ENCODE data around the gene FLNC.

The FLNC gene

GRCh38 chr7:128804484-128804883 is 25.7 kb upstream of the FLNC start:
- no peak for DNase-seq (ENCODE audit: low read depth in 2 of 2)

DNA sequence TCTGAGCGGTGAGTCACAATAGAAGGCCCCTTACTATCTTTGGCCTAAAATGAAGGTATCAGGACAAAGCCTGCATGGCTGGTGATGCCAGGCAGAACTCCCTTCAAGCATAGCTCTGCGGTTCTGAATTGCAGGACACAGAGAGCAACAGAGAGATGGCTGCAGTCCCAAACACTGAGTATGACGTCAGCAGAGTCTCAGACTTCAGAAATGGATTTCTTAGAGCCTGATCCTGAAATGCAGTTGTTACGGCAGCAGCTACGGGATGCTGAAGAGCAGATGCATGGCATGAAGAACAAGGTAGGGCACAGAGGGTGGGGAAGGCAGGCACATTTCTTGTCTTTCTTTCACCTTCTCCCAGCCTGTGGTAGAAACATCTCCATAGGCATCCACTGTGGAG is 25.0 kb upstream of the FLNC start:
- no peak for DNase-seq (ENCODE audit: low read depth in 2 of 2)

- no peak for DNase-seq (ENCODE audit: low read depth in 2 of 2)
These were observed 23.0 kb upstream of the FLNC start for GRCh38 chr7:128807191-128807590.

DNA sequence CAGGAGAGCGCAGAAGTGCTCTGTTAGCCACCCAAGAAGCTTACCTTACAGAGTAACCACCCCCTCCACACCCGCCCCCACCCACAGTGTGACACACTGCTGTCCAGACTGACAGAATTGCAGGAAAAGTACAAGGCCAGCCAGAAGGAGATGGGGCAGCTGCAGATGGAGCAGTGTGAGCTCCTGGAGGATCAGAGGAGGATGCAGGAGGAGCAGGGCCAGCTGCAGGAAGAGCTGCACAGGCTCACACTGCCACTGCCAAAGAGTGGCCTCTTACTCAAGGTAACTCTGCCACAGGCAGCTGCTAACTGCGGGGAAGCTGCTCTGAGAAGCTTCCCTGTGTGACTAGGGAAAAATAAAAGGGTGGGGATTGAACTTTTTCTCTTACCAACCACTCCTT is 20.8 kb upstream of the FLNC start:
- DNase-seq (ENCODE audit: low read depth in 2 of 2) = no peak

DNA sequence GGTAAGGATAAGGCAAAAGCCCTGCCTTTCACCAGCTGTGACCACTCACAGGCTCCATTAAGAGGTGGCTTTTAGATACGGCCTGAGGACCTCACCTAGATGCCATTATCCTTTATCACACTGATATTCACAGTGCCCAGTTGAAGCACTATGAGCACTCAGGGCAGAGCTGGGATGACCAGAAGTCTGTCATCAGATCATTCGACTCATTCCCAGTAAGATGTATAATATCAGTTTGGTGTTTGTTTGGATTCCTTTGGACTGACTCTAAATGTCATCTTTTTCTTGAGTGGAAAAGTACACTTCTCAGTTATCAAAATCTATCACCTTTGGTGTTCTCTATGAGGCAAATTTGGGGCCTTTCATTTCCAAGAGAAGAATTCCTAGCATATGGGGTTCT is 19.7 kb upstream of the FLNC start:
- no peak for DNase-seq (ENCODE audit: low read depth in 2 of 2)

- DNase-seq (ENCODE audit: low read depth in 2 of 2) = no peak
These were observed 19.2 kb upstream of the FLNC start for GRCh38 chr7:128810997-128811396.

- no peak for DNase-seq (ENCODE audit: low read depth in 2 of 2)
These were observed 18.4 kb upstream of the FLNC start for GRCh38 chr7:128811631-128812430.

DNA sequence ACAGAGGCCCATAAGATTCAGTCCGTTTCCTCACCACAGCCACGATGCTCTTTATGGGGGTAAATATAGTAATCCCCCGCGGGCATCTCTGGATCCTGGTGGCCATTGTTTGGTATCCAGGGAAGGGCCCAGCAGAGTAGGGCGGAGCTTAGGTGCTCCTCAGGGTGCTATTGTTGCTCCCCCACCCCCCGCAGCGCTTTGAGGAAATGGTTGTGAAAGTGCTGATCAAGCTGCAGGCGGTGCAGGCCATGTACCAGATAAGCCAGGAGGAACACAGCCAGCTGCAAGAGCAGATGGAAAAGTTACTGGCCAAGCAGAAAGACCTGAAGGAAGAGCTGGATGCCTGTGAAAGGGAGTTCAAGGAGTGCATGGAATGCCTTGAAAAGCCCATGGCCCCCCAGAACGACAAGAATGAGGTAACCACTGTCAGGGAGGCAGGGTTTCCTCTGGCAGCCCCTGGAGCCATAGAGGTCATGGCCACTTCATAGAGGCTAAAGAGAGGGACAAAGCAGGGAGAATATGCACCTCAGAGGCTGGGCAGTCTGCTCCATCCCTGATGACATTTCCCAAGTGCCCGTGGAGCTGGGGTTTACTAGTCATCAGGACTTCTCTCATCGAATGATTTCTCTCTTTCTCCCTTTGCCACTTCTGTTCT is 17.6 kb upstream of the FLNC start:
- DNase-seq (ENCODE audit: low read depth in 2 of 2) = no peak

GRCh38 chr7:128814499-128814898 is 15.7 kb upstream of the FLNC start:
- no peak for DNase-seq (ENCODE audit: low read depth in 2 of 2)

DNA sequence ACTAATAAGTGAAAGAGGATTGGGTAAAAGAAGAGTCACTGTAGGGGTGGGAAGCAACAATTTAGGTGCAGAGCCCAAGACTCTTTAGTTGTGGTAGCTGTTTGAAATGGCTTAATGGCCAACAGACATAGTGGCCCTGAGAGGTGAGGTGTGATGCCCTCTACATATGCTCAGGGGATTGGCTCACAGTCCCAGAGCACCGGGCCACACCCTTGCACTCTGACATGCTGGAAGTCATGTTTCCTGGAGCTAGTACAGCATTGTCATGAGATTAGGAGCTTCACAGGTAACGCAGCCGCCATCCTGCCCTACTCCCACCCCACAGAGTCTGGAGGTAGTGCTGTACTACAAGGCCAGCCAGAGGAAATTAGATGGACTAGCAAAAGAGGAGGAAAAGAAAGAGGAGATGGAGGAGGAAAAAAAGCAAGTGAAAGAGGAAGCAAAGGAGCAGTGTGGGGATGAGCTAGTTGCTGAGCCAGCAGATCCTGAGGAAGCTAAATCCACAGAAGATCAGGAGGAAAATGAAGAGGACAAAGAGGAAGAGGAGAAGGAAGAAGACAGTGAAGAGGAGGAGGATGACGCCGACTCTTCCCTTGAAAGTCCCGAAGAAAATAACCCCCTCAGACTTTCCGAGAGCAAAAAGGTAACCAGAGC is 14.8 kb upstream of the FLNC start:
- no peak for DNase-seq (ENCODE audit: low read depth in 2 of 2)

DNA sequence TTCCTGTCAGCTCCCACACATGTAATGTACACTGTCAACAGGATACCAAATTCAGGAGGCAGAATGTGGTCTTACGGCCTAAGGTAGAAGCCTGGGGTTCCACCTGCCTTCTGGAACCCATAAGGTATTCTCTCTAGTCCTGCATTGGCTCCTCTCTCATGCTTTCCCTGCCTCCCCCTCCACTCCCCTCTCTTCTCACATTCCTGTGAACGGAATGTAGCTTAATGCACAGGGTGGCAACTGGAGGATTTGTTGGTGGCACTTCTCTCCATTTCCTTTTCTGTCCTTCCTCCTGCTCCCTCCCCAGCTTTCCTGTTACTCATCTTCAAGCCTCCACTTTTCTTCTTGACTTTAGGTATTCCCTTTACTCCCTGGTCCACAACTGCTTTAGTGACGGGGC is 11.5 kb upstream of the FLNC start:
- no peak for DNase-seq (ENCODE audit: low read depth in 2 of 2)

DNA sequence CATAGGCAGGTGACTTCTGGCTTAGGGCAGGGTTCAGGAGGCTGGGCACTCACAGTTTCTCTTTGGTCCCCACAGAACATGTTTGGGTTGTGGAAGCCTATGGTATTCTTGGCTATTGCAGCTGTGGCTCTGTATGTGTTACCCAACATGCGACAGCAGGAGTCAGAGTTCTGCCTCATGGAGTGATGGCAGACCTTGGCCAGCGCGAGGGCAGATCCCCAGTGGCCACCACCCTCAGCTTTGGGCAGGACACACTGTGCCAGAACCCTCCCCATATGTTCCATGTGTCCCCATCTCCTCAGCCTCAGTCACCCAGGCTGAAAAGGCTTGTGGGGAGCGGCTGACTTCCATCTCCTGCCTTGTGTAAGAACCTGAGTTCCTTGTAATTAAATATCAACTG is 8.5 kb upstream of the FLNC start:
- DNase-seq (ENCODE audit: low read depth in 2 of 2) = no peak

DNA sequence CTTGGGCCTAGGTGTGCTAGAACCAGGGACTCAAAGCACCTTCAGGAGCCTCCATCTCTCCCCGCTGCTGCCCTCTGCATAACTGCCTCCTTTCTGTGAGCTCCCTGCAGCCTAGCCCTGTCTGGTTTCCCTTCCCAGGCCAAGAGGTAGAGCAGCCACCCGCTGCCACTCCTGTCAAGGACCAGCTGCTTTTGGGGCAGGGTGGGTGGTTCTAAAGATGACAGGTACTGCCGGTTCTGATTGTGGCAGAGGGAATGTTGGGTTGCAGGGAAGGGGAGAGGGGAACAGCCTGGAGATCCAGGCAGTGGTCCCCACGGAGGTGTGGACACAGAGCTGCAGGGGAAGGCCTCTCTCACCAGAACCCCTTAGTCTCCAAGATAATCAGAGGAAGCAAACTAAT is 3.7 kb upstream of the FLNC start:
- no peak for DNase-seq (ENCODE audit: low read depth in 2 of 2)

GRCh38 chr7:128826916-128827247 is 3.3 kb upstream of the FLNC start:
- no peak for DNase-seq (ENCODE audit: low read depth in 2 of 2)

DNA sequence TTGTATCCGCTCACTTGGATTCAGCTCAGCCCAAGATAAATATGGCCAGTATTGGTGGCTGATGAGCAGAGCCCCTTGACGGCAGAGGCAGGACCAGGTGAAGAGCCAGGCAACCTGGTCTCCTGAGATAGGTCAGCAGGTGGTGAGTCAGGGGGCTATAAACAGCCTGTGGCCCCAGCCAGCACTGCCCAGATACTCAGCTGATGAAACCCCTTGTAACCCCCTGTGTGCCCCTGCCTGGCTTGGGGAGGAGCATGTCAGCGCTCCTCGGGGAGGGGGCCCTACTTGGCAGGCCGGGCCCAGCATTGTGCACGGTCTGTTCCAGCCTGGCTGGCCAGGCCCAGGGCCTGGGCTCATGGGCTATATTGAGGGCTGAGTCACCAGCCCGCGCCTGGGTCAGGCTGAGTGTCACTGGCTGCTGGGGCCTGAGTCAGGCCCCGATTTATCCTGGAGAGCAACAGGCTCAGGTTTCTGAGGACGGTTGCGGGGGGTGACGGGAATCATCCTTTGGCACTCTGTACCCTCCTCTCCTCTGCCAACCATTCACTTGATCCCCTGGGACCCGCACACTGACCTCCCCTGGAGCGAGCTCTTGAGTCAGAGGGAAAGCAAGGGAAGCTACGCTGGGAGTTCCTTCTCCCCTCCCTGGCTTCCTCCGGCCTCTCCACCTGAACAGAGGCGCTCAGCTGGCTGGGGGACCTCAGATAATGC is 2.8 kb upstream of the FLNC start:
- DNase-seq (ENCODE audit: low read depth in 2 of 2) = no peak

DNA sequence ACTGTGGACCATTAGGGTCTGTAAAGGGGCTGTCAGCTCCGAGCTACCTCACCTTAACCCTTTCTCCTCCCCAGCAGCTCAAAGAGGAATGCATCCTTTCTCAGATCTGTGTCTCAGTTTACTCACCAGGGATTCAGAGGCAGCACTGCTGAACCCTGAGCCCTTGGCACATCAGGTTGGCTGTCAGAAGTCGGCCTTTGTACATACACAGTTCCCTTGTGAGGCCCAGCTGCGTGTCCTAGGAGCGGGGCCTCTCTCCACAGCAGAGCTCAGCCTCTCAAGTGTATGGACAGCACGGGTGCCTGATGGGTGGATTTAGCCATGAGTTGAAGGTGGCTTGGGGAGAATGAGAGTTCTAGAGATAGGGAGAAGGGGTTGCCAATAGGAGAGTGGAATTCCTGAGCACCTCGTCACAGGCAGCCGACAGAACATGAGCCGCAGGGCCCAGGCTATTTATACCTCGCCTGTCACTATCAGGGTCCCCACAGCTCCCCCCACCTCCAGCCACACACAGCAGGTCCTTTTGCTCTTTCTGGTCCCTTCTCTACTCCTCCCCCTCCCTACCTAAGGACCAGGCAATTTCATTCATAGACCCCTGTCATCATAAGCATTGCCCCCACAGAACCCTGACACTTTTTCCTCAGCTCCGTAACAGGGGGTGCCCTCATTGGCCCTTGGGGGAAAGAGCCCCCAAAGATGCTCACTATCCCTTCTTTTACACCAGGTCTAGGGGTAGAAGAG is 2.1 kb upstream of the FLNC start:
- no peak for DNase-seq (ENCODE audit: low read depth in 2 of 2)

GRCh38 chr7:128829391-128830166 is 627 bp upstream of the FLNC start:
- no peak for DNase-seq (ENCODE audit: low read depth in 2 of 2)

GRCh38 chr7:128831178-128831993 is 1.2 kb downstream of the FLNC start:
- DNase-seq (ENCODE audit: low read depth in 2 of 2) = no peak

- DNase-seq (ENCODE audit: low read depth in 2 of 2) = no peak
These were observed 2.0 kb downstream of the FLNC start for GRCh38 chr7:128831994-128832879.
